A549 treated with DMSO at 1 μM for 4 hours (cell line): ENCODE measurements around the gene GPC5. TPM values are rescaled to one million over a fixed set of nuclear protein-coding genes. Genes with fewer than 3 reads are reported as not detected.

Source experiments
- total RNA-seq: library from RNA; stranded (reverse); fragments of 200-300 nt; extraction: Qiagen RNA extraction; gene quantifications from 5 replicates; pipeline ENCODE4 v1.2.3, GENCODE V29; 2022; ENCODE audit warnings: low read depth

The GPC5 gene
- total RNA-seq, result 0.02 to 0.10 TPM in 2 of 5 replicates, not detected in the others

DNA sequence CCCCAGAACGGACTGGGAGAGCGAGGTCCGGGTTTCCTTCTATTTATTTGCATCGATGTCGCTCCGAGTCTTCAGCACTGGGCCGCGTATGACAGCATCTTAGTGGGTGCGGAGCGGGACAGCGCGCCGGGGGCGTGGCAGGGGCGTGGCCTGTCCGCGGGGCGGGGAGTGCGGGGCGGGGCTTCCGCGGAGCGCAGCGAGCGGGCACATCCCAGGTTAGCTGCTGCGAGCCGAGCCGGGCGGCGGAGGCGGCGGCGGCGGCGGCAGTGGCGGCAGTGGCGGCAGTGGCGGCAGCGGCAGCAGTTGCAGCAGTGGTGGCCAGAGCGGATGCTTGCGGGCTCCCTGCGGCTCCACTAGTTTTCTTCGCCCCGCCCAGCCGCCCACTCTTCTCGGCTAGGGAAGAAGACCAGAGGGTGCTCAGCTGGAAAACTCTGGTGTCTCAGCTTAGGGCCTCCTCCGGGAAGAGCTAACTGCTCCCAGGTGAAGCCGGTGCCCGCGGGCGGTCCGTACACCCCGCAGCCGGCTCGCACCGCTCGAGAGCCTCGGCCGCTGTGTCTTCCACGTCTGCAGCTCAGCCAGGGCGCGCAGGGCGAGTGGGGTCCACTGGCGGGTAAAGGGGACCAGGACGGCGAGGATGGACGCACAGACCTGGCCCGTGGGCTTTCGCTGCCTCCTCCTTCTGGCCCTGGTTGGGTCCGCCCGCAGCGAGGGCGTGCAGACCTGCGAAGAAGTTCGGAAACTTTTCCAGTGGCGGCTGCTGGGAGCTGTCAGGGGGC, at the start of gene GPC5:
Gene GPC5 (plus strand): TSS at position 209 of the 776 bp plus-strand sequence.

Other genes starting within 250 kb of the GPC5 start
- 0.97 to 2.0 TPM (median 1.5 TPM) in 5 replicates for gene MIR17HG, start 50.9 kb upstream of the GPC5 start, total RNA-seq